Measurements from ENCODE around the gene SLIT3.

The SLIT3 gene

DNA sequence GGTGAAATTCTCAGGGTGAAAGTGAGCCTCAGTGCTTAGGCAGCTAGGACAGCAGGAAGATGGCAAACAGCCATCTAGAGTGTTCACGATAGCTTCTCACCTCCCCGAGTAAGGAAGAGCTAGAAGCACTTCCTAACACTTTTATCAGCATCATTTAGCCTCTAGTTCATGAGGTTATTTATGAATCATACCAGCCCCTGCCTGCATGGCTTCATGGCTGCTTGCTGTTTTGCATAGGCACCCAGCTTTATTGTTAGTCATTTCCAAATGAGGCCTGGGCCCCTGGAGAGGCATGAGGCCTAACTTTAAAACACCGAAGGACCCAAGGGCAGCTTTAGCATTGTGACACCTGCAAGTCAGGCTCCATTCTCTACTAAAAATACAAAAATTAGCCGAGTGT, 586.9 kb downstream of the SLIT3 start:
- no peak for DNase-seq

- DNase-seq, result no peak
These were observed 587.9 kb downstream of the SLIT3 start for GRCh38 chr5:168713051-168713450.

- no peak for DNase-seq
These were observed 588.5 kb downstream of the SLIT3 start for GRCh38 chr5:168712280-168712924.

- no peak for DNase-seq
These were observed 590.2 kb downstream of the SLIT3 start for GRCh38 chr5:168710706-168711105.

DNA sequence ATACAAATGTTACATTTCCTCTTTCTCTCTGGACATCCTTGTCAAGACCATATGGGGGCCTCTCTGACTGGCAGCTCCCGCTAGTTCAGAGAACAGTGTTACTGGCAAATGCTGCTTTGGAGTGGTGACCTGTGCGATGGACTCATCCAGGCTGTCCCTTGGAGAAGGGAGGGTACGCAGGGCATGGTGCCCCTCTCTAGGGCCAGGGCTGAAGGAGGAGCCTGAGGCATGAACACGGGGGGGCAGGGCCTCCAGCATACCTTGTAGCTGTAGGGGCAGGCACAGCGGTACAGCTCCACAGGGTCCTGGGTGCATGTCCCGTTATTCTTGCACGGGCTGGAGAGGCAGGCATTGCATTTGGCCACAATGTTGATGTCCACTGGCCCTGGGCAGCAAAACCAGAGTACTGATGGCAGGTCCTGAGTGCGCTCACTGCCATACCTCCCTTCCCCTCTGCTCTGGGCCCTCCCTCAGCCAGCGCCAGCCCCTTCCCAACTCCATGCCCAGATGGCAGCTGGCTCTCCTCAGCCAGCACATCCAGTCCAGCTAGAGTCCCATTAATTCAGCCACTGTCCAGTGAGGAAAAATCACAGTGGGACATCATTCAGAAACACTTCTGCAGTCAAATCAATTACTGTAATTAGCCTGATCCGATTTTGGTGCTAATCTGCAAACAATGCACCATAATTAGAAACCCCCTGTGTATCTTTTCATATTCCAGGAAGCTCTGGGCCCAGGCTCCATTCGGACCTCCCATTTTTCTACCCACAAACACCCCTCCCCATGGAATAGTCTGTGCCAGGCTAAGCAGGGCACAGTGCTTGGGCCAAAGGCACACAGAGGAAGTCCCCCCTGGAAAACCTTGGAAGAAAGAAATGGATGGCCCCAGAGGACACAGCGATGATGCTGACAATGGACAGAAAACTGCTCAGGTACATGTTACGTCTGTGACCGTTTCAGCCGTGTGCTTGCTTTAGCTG, 592.9 kb downstream of the SLIT3 start:
- no peak for DNase-seq

DNA sequence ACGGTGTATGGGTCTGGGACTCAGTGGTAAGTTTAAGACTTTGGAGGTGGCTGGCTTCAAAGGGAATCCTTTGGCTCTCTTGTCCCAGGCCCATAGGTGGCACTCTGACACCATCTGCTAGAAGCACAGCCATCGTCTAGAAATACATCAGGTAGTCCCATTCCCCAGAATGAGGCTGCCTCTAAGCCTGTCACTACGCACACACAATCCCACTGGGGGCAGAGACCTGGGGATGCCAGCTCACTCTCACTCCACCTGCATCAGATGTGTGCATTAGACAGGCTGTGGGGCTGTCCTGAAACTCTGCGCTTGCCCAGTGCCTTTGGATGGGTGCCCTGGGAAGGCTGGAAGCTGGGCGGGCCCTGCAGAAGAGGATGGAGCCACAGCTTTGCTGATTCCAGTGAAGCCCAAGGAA, 594.3 kb downstream of the SLIT3 start:
- peak; percentile 40 for DNase-seq

DNA sequence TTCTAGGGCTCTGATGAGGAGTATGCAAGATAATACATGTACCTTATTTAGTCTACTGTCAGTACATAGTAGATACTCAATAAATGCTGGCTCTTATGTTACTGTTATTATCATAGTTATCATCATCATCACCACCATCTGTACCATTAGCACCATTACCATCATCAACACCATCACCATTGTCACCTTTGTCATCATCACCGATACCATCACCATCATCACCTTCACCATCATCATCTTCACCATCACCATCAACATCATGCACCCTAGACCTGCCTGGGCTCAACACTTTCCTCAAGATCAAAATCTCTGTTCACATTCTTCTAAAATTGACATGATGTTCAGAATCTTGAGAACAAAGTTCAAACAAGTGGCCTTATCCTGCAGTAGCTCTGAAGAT, 595.6 kb downstream of the SLIT3 start:
- no peak for DNase-seq

- DNase-seq, result no peak
These were observed 598.4 kb downstream of the SLIT3 start for GRCh38 chr5:168702511-168702910.

- DNase-seq, result no peak
These were observed 599.3 kb downstream of the SLIT3 start for GRCh38 chr5:168701641-168702040.

DNA sequence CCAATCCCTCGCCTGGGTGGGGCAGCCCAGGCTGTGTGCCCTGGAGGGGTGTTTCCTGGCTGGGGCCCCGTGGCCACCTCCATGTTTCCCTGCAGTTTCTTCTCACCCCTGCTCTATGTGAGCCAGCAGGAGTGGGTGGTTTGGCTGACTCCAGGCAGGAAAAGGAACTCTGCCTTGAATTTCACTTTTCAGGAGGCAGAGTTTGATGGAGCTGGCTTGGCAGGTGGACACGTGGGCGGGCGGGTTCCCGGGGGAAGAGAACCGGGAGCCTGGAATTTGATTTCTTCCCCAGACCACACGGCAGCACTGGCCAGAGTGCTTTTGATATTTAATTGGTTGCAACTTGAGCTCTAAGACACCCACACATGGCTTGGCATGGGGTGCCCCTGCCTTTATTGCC, 601.9 kb downstream of the SLIT3 start:
- no peak for DNase-seq

GRCh38 chr5:168697034-168697720, 603.8 kb downstream of the SLIT3 start:
- DNase-seq, result no peak

- DNase-seq, result no peak
These were observed 604.3 kb downstream of the SLIT3 start for GRCh38 chr5:168696611-168697010.

- DNase-seq, result no peak
These were observed 605.6 kb downstream of the SLIT3 start for GRCh38 chr5:168695301-168695835.

GRCh38 chr5:168694289-168694688, 606.6 kb downstream of the SLIT3 start:
- DNase-seq, result no peak

DNA sequence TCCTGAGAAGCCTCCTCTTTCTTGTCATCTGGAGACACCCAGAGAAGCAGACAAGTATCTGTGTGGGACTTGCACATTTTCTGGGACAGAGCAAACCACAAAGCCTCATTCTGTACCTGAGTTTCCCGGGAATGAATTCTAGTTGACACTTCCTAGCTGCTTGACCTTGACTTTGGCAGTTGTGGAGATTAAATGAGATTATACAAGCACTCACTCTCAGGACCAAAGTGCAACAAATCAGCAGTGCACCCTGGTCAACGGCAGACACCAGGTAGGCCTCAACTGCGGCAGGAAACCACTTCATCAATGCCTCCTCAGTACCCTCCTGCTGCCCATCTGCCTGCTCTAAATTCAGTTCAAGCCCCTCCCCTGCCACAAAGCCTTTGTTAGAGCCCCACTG, 607.1 kb downstream of the SLIT3 start:
- DNase-seq, result no peak

DNA sequence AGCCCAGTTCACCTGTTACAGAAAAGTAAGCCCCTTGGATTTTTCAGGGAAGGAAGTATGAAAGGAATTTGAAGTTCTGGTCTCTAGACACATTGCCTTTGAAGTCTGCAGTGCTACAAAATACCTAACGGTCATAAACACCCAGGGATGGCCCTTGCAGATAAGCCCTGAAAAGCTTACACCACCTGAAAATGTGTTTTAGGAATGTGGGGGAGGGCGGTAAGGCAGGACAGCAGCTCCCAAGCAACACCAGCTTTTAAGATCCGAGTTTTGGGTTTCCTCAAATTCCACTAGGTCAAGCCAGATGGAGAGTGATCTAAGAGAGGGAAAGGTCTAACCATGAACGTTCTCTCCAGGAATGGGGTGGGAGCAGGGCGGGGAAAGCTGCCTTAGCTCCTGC, 607.6 kb downstream of the SLIT3 start:
- DNase-seq, result no peak

- no peak for DNase-seq
These were observed 609.0 kb downstream of the SLIT3 start for GRCh38 chr5:168691891-168692290.

DNA sequence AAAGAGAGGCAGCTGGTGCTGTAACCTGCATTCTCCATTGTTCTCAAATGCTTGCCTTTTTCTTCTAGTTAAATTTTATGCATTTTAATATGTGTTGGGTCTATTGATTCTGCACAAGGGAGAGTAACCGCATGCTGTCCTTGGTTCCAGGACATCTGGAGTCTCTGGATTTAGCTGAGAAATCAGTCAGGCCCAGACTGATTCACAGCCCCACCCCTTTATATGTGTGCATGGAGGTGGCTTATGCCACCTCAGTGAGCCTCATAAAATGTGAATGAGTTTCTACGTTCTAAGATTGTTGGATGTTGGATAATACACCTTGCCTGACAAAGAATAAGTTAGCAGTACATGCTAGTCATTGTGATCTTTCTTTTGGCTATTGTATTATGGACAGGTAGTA, 611.7 kb downstream of the SLIT3 start:
- DNase-seq, result no peak

DNA sequence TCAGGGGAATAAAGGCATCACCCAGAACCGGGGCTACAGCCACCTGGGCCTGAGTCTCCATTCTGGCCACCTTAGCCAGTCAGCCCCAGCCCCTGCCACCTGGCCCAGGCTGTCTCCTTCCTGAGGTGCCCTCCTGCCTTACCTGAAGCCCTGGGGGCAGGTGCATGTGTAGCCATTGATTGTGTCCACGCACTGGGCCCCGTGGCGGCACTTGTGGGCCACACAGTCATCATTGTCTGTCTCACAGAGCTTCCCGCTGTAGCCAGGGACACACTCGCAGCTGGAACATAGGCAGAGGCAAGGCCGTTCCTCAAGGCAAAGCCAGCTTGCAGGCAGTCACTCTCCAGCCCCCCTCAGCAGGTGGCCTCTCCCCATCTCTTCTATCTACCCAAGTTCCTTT, 614.1 kb downstream of the SLIT3 start:
- DNase-seq, result no peak

DNA sequence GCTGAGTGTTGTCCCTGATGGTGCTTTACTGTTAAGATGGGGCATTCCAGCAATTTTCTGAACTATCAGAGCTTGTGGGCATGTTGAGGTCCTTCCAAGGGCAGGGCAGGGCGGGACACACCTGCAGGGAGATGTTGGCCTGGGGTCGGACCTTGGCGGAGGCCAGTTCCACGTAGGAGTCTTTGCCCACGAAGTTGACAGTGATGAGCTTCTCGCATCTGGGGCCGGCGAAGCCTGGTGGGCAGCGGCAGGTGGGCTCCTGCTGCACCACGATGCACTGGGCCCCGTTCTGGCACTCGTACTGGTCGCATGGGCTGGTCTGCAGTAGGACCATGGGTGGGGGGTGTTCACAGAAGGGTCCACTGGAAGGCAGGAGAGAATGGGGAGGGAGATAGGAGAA, 615.4 kb downstream of the SLIT3 start:
- no peak for DNase-seq

GRCh38 chr5:168683927-168684295, 617.0 kb downstream of the SLIT3 start:
- no peak for DNase-seq

DNA sequence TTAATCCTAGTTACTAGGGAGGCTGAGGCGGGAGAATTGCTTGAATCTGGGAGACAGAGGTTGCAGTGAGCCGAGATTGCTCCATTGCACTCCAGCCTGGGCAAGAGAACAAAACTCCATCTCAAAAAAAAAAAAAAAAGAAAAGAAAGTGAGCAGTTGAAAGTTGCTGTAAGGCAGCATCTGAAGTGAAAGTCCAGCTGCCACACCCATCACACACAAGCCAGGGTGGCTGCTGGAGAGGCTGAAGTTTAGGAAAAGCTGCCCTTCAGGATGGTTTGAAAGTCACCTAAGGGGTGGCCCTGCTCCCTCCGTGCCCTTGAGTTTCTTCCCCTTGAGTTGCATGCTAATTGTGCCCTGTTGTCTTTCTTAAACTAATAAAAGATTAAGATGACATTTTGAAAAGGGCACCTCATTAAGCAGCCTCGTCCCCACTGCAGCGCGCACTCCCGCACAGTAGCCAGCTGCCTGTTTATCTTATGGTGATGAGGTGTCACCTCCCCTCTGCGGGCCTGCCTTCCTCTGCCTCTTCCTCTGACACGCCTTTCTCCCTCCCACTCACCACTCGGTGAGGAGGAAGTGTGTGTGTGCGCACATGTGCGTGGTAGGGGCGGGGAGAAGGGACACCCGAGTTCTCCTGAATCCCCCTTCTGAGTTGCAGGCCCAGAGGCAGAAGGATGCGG, 617.6 kb downstream of the SLIT3 start:
- no peak for DNase-seq

All from NCI-H2171 (cell line).